WTC11 (cell line): ENCODE results near the gene BRME1. TPM values are rescaled to one million over a fixed set of nuclear protein-coding genes. Genes with fewer than 3 reads are reported as not detected.

Experiments
- AFF4 ChIP-seq: sonication (generic); formaldehyde crosslinking; IDR thresholded peaks from 2 replicates; pipeline ENCODE4 v1.8.1; 2023; ENCODE audit warnings: mild to moderate bottlenecking, missing genetic modification reagents, borderline replicate concordance
- CBFB ChIP-seq: sonication (generic); formaldehyde crosslinking; IDR thresholded peaks from 2 replicates; pipeline ENCODE4 v1.8.1; 2022; ENCODE audit warnings: mild to moderate bottlenecking, low read depth, missing genetic modification reagents
- E2F1 ChIP-seq: sonication (generic); formaldehyde crosslinking; IDR thresholded peaks from 2 replicates; pipeline ENCODE4 v1.8.0; 2022; ENCODE audit warnings: mild to moderate bottlenecking, missing genetic modification reagents
- E2F4 ChIP-seq: sonication (generic); formaldehyde crosslinking; IDR thresholded peaks from 2 replicates; pipeline ENCODE4 v1.8.1; 2022; ENCODE audit warnings: low read depth, mild to moderate bottlenecking, moderate library complexity, missing genetic modification reagents, borderline replicate concordance
- ETV6 ChIP-seq: sonication (generic); formaldehyde crosslinking; IDR thresholded peaks from 2 replicates; pipeline ENCODE4 v1.8.1; 2022; ENCODE audit warnings: mild to moderate bottlenecking, missing genetic modification reagents
- FOXJ3 ChIP-seq: sonication (generic); formaldehyde crosslinking; IDR thresholded peaks from 2 replicates; pipeline ENCODE4 v1.9.0; 2021; ENCODE audit warnings: missing genetic modification reagents, mild to moderate bottlenecking, borderline replicate concordance
- FOXP4 ChIP-seq: sonication (generic); formaldehyde crosslinking; IDR thresholded peaks from 2 replicates; pipeline ENCODE4 v1.8.0; 2022; ENCODE audit warnings: mild to moderate bottlenecking, missing genetic modification reagents
- GRHL2 ChIP-seq: fragments of 250-450 bp; sonication (Bioruptor Pico); IDR thresholded peaks from 2 replicates; pipeline ENCODE4 v1.8.0; 2022; ENCODE audit warnings: mild to moderate bottlenecking, moderate library complexity; ENCODE audit not compliant: insufficient replicate concordance, severe bottlenecking
- IRF2 ChIP-seq: sonication (generic); formaldehyde crosslinking; IDR thresholded peaks from 2 replicates; pipeline ENCODE4 v1.8.0; 2022; ENCODE audit warnings: low read depth, missing genetic modification reagents, borderline replicate concordance
- JUN ChIP-seq: sonication (generic); formaldehyde crosslinking; IDR thresholded peaks from 2 replicates; pipeline ENCODE4 v1.8.0; 2023; ENCODE audit warnings: mild to moderate bottlenecking, missing genetic modification reagents
- MLX ChIP-seq: sonication (generic); formaldehyde crosslinking; IDR thresholded peaks from 2 replicates; pipeline ENCODE4 v1.8.1; 2023; ENCODE audit warnings: mild to moderate bottlenecking, missing genetic modification reagents, moderate library complexity
- MXD4 ChIP-seq: fragments of 250-450 bp; sonication (Bioruptor Pico); IDR thresholded peaks from 2 replicates; pipeline ENCODE4 v1.8.0; 2021; ENCODE audit warnings: mild to moderate bottlenecking, moderate library complexity, borderline replicate concordance
- MYBL2 ChIP-seq: sonication (generic); formaldehyde crosslinking; IDR thresholded peaks from 2 replicates; pipeline ENCODE4 v1.8.1; 2023; ENCODE audit warnings: mild to moderate bottlenecking, moderate library complexity, missing genetic modification reagents
- NFATC4 ChIP-seq: fragments of 250-450 bp; sonication (Bioruptor Pico); IDR thresholded peaks from 2 replicates; pipeline ENCODE4 v1.9.0; 2021; ENCODE audit warnings: mild to moderate bottlenecking
- NFE2L1 ChIP-seq: sonication (generic); formaldehyde crosslinking; IDR thresholded peaks from 2 replicates; pipeline ENCODE4 v1.8.1; 2023; ENCODE audit warnings: missing genetic modification reagents
- NR3C1 ChIP-seq: sonication (generic); formaldehyde crosslinking; conservative IDR thresholded peaks from 2 replicates; pipeline ENCODE4 v1.8.1; 2023; ENCODE audit warnings: low read depth, mild to moderate bottlenecking, missing genetic modification reagents
- TEAD4 ChIP-seq: sonication (generic); formaldehyde crosslinking; IDR thresholded peaks from 2 replicates; pipeline ENCODE4 v1.8.0; 2022; ENCODE audit warnings: mild to moderate bottlenecking, missing genetic modification reagents
- ZBTB21 ChIP-seq: sonication (generic); formaldehyde crosslinking; IDR thresholded peaks from 2 replicates; pipeline ENCODE4 v1.8.1; 2023; ENCODE audit warnings: mild to moderate bottlenecking, missing genetic modification reagents, borderline replicate concordance
- ZNF121 ChIP-seq: sonication (generic); formaldehyde crosslinking; IDR thresholded peaks from 2 replicates; pipeline ENCODE4 v1.8.0; 2023; ENCODE audit warnings: missing genetic modification reagents
- ZNF138 ChIP-seq: sonication (generic); formaldehyde crosslinking; conservative IDR thresholded peaks from 2 replicates; pipeline ENCODE4 v1.8.1; 2022; ENCODE audit warnings: mild to moderate bottlenecking, moderate library complexity, missing genetic modification reagents
- ZNF219 ChIP-seq: sonication (generic); formaldehyde crosslinking; IDR thresholded peaks from 2 replicates; pipeline ENCODE4 v1.8.0; 2023; ENCODE audit warnings: missing genetic modification reagents, mild to moderate bottlenecking, borderline replicate concordance
- ZNF263 ChIP-seq: sonication (generic); formaldehyde crosslinking; IDR thresholded peaks from 2 replicates; pipeline ENCODE4 v1.8.1; 2022; ENCODE audit warnings: low read depth, mild to moderate bottlenecking, moderate library complexity, missing genetic modification reagents
- ZNF317 ChIP-seq: sonication (generic); formaldehyde crosslinking; IDR thresholded peaks from 2 replicates; pipeline ENCODE4 v1.8.1; 2023; ENCODE audit warnings: low read depth, mild to moderate bottlenecking, moderate library complexity, missing genetic modification reagents, borderline replicate concordance
- ZNF416 ChIP-seq: fragments of 250-450 bp; sonication (Bioruptor Pico); IDR thresholded peaks from 2 replicates; pipeline ENCODE4 v1.9.0; 2021; ENCODE audit warnings: mild to moderate bottlenecking, inconsistent platforms
- ZNF512 ChIP-seq: sonication (generic); formaldehyde crosslinking; IDR thresholded peaks from 2 replicates; pipeline ENCODE4 v1.8.1; 2022; ENCODE audit warnings: missing genetic modification reagents, borderline replicate concordance
- ZNF671 ChIP-seq: fragments of 250-450 bp; sonication (Bioruptor Pico); IDR thresholded peaks from 2 replicates; pipeline ENCODE4 v1.8.0; 2021; ENCODE audit warnings: mild to moderate bottlenecking
- total RNA-seq: library from RNA; stranded (reverse); gene quantifications from 3 replicates; pipeline ENCODE4 v1.2.3, GENCODE V29; 2021

BRME1 gene
- total RNA-seq, 1 experiment from 2014 or later, result 5.0 TPM

- TF ChIP-seq MLX (CRISPR knock-in tag), result no peak
- no peak for TF ChIP-seq AFF4 (CRISPR knock-in tag)
- no peak for TF ChIP-seq NR3C1 (CRISPR knock-in tag)
- TF ChIP-seq ZNF512 (CRISPR knock-in tag), result no peak
- no peak for TF ChIP-seq IRF2 (CRISPR knock-in tag)
- no peak for TF ChIP-seq TEAD4 (CRISPR knock-in tag)
- TF ChIP-seq ZNF138 (CRISPR knock-in tag), result no peak
- TF ChIP-seq JUN (CRISPR knock-in tag), result no peak
- TF ChIP-seq E2F4, result no peak
- no peak for TF ChIP-seq E2F1 (CRISPR knock-in tag)
- peak; percentile 81 for TF ChIP-seq ETV6 (CRISPR knock-in tag)
- TF ChIP-seq ZBTB21 (CRISPR knock-in tag), result no peak; the same call in 1 of the 2 replicates
- TF ChIP-seq FOXP4 (CRISPR knock-in tag), result peak; percentile 79; the same call in 1 of the 2 replicates
- peak; percentile 58; the same call in 1 of the 2 replicates for TF ChIP-seq MYBL2 (CRISPR knock-in tag)
- no peak for TF ChIP-seq ZNF671 (CRISPR knock-in tag)
- TF ChIP-seq MXD4 (CRISPR knock-in tag), result no peak
- TF ChIP-seq ZNF219 (CRISPR knock-in tag), result no peak
- peak; percentile 3; the same call in 1 of the 2 replicates for TF ChIP-seq ZNF121 (CRISPR knock-in tag)
- TF ChIP-seq ZNF263 (CRISPR knock-in tag), result peak; percentile 69; the same call in 1 of the 2 replicates
- no peak for TF ChIP-seq GRHL2 (CRISPR knock-in tag)
- TF ChIP-seq ZNF416 (CRISPR knock-in tag), result no peak
- TF ChIP-seq NFATC4, result no peak
- peak; percentile 40; the same call in 1 of the 2 replicates for TF ChIP-seq FOXJ3 (CRISPR knock-in tag)
- no peak for TF ChIP-seq ZNF317 (CRISPR knock-in tag)
- TF ChIP-seq CBFB (CRISPR knock-in tag), result no peak
- no peak for TF ChIP-seq NFE2L1
These were observed 58.2 kb downstream of the BRME1 start (continued) for GRCh38 chr19:13847407-13848339.
